RWPE1 (cell line): ENCODE measurements around the gene CBLB.

ENCODE experiments used
- CTCF ChIA-PET: fragments of 350-600 bp; sonication (Branson Sonifier 250); formaldehyde crosslinking; extraction: SDS; loops from one replicate; lab custom pipeline; 2021; lab: Yijun Ruan, JAX
- POLR2A ChIA-PET: fragments of 400-600 bp; formaldehyde crosslinking; extraction: SDS; loops from one replicate; lab custom pipeline; 2020; ENCODE audit warnings: antibody characterized with exemption; ENCODE audit not compliant: low non-redundant PET; lab: Yijun Ruan, JAX
- DNase-seq: peaks from one replicate; pipeline ENCODE4 v3.0.0; 2012; ENCODE audit warnings: low spot score
- H3K27ac ChIP-seq: fragments of 450-650 bp; 2 replicates; pipeline ENCODE4 v1.5.1; 2017
- CTCF ChIP-seq: fragments of 450-650 bp; conservative IDR thresholded peaks from 2 replicates; pipeline ENCODE4 v1.5.1; 2017; ENCODE audit warnings: low read depth, mild to moderate bottlenecking

CBLB gene

GRCh38 chr3:105615814-105616213, 253.0 kb downstream of the CBLB start:
- DNase-seq: no peak
- POLR2A ChIA-PET: no interaction called here
- H3K27ac ChIP-seq: no peak overlapping the region
- CTCF ChIA-PET: no interaction called here
- TF ChIP-seq CTCF: no peak

- CTCF ChIA-PET: no interaction called here
- TF ChIP-seq CTCF: no peak
- DNase-seq: no peak
- POLR2A ChIA-PET: no interaction called here
- no peak overlapping the region for H3K27ac ChIP-seq
These were observed 254.4 kb downstream of the CBLB start for GRCh38 chr3:105614288-105615030.

- ChIA-PET POLR2A (no interaction called here), CTCF (interaction anchor here (0.7 kb wide), 1 partner anchor 13 kb away, joined by 3 read pairs; no protein-coding TSS in a partner anchor)
- no peak overlapping the region for H3K27ac ChIP-seq
- no peak for DNase-seq
- TF ChIP-seq CTCF: no peak
These were observed 255.7 kb downstream of the CBLB start for GRCh38 chr3:105613120-105613519.

GRCh38 chr3:105611304-105612192, 257.3 kb downstream of the CBLB start:
- no peak overlapping the region for H3K27ac ChIP-seq
- no peak for TF ChIP-seq CTCF
- POLR2A ChIA-PET: no interaction called here
- CTCF ChIA-PET: no interaction called here
- DNase-seq: peak; percentile 44

GRCh38 chr3:105610473-105610872, 258.3 kb downstream of the CBLB start:
- no peak for DNase-seq
- ChIA-PET CTCF (interaction anchor here (0.6 kb wide), 1 partner anchor 429 kb away, joined by 3 read pairs; no protein-coding TSS in a partner anchor), POLR2A (no interaction called here)
- TF ChIP-seq CTCF: no peak
- no peak overlapping the region for H3K27ac ChIP-seq

GRCh38 chr3:105608623-105609022, 260.2 kb downstream of the CBLB start:
- TF ChIP-seq CTCF: no peak
- ChIA-PET POLR2A (no interaction called here), CTCF (no interaction called here)
- DNase-seq: no peak
- no peak overlapping the region for H3K27ac ChIP-seq
